DOHH2 (cell line): ENCODE results near the gene TMEM9.

Experiments used
- EZH2phosphoT487 ChIP-seq: fragments of 200-600 bp; sonication (generic); IDR thresholded peaks from 2 replicates; pipeline ENCODE4 v1.6.1; 2017; ENCODE audit warnings: borderline replicate concordance, mild to moderate bottlenecking, antibody characterized with exemption, low read length, moderate library complexity, mixed read lengths
- TF ChIP-seq, protein P1 (sequence below): fragments of 200-600 bp; sonication (generic); IDR thresholded peaks from one replicate; pipeline ENCODE4 v1.5.1; 2014; ENCODE audit warnings: antibody characterized with exemption, mild to moderate bottlenecking, low read depth, low read length; ENCODE audit not compliant: poor library complexity, severe bottlenecking

DNA sequence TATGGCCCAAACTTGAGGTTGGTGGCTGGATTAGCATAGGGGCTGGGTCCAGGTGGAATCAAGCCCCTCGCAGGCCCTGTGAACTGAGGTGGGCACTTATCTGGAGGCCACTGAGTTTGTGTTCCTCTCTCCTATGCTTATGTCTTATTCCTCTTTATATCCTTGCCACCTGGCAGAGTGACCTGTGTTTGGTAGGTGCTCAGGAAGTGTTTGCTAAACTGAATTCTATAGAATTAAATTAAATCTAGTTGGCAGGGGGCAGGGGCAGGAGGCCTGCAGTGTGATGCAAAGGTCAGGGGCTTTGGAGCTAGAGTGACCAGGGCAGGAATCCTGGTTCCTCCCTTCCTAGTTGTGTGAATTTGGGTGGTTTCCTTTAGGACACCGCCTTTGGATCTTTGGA, 1.1 kb upstream of the TMEM9 start:
- TF ChIP-seq, protein P1, sequence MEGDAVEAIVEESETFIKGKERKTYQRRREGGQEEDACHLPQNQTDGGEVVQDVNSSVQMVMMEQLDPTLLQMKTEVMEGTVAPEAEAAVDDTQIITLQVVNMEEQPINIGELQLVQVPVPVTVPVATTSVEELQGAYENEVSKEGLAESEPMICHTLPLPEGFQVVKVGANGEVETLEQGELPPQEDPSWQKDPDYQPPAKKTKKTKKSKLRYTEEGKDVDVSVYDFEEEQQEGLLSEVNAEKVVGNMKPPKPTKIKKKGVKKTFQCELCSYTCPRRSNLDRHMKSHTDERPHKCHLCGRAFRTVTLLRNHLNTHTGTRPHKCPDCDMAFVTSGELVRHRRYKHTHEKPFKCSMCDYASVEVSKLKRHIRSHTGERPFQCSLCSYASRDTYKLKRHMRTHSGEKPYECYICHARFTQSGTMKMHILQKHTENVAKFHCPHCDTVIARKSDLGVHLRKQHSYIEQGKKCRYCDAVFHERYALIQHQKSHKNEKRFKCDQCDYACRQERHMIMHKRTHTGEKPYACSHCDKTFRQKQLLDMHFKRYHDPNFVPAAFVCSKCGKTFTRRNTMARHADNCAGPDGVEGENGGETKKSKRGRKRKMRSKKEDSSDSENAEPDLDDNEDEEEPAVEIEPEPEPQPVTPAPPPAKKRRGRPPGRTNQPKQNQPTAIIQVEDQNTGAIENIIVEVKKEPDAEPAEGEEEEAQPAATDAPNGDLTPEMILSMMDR, result no peak
- no peak for TF ChIP-seq EZH2phosphoT487
